ENCODE data around the gene MEX3A. TPM values are rescaled to one million over a fixed set of nuclear protein-coding genes. Genes with fewer than 3 reads are reported as not detected.

MEX3A gene
- total and polyA plus RNA-seq, 2 of the 8 experiments (the other 6 are each of a cell fraction or from before 2014, with no cell fraction given): 34.1 to 52.4 TPM

- no peak for TF ChIP-seq ATF2 (IDR thresholded peaks at IDR 0.05; ENCODE audit: low read length)
- TF ChIP-seq KDM4A (IDR thresholded peaks at IDR 0.05; ENCODE audit: low read depth, low read length, severe bottlenecking): no peak
- peak; percentile 63; the same call in 1 of the 2 replicates for TF ChIP-seq POLR2AphosphoS5 (IDR thresholded peaks at IDR 0.05; ENCODE audit: low read depth, low read length)
- TF ChIP-seq GTF2F1 (IDR thresholded peaks at IDR 0.05; ENCODE audit: borderline replicate concordance, low read depth, low read length): no peak
- no peak for TF ChIP-seq NRF1 (IDR thresholded peaks at IDR 0.05; ENCODE audit: low read depth, low read length)
- no peak for TF ChIP-seq MAX (IDR thresholded peaks at IDR 0.05)
- peak; percentile 58; the same call in 1 of the 2 replicates for TF ChIP-seq CHD2 (IDR thresholded peaks at IDR 0.05; ENCODE audit: low read length)
- TF ChIP-seq JUND (IDR thresholded peaks at IDR 0.05; ENCODE audit: low read length): peak; percentile 93
- no peak for TF ChIP-seq ZNF274 (IDR thresholded peaks at IDR 0.05; ENCODE audit: borderline replicate concordance, extremely low read depth, low read length)
- TF ChIP-seq PHF8 (conservative IDR thresholded peaks at IDR 0.05; ENCODE audit: low read depth, low read length): 0 out of 2 replicates have a peak, but pooled peaks have one; percentile 20
- no peak for TF ChIP-seq SIRT6 (IDR thresholded peaks at IDR 0.05; ENCODE audit: low read length)
- TF ChIP-seq CEBPB (IDR thresholded peaks at IDR 0.05; ENCODE audit: low read depth, low read length): no peak
- TF ChIP-seq CHD1 (IDR thresholded peaks at IDR 0.05; ENCODE audit: low read depth, low read length): no peak
- TF ChIP-seq EZH2 (IDR thresholded peaks at IDR 0.05; ENCODE audit: low read depth, low read length, severe bottlenecking): no peak
- peak; percentile 90 for TF ChIP-seq CREB1 (IDR thresholded peaks at IDR 0.05)
- no peak for TF ChIP-seq TEAD4 (IDR thresholded peaks at IDR 0.05; ENCODE audit: low read depth, low read length)
- TF ChIP-seq TAF1 (IDR thresholded peaks at IDR 0.05; ENCODE audit: low read depth, low read length): peak; percentile 46; the same call in 1 of the 2 replicates
- no peak for TF ChIP-seq CBX8 (IDR thresholded peaks at IDR 0.05; ENCODE audit: borderline replicate concordance, low read depth, low read length)
- TF ChIP-seq USF2 (IDR thresholded peaks at IDR 0.05; ENCODE audit: low read length): no peak
- no peak for TF ChIP-seq SAP30 (IDR thresholded peaks at IDR 0.05; ENCODE audit: insufficient read depth, insufficient replicate concordance, low read length)
- TF ChIP-seq HDAC2 (IDR thresholded peaks at IDR 0.05; ENCODE audit: borderline replicate concordance in 1 of 2, low read depth in 2 of 2, low read length in 2 of 2): peak in 1 of 2 experiments; percentile 61; a peak in 1 of 4 replicates
- no peak; the same call in 1 of the 2 replicates for TF ChIP-seq EGR1 (IDR thresholded peaks at IDR 0.05; ENCODE audit: borderline replicate concordance, low read depth, low read length)
These were observed 21.2 kb downstream of the MEX3A start, which contains the start of gene RAB25 (continued) for GRCh38 chr1:156060937-156061636.

All from H1 (cell line).